ENCODE measurements around the gene CLDN7.

DNA sequence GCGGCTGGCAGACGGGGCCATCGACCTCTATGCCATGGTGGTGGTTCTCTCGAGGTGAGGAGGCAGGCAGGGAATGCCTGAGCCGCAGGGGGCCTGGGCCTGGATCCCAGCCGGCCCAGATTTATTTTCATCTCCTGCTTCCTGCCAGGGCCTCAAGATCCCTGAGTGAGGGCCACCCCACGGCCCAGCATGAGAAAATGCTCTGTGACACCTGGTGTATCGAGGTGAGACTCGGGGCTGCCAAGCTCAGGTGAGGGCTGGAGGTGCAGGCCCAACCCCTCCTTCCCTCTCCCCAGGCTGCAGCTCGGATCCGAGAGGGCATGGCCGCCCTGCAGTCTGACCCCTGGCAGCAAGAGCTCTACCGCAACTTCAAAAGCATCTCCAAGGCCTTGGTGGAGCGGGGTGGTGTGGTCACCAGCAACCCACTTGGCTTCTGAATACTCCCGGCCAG is 37.6 kb downstream of the CLDN7 start:
- TF ChIP-seq, protein P1, sequence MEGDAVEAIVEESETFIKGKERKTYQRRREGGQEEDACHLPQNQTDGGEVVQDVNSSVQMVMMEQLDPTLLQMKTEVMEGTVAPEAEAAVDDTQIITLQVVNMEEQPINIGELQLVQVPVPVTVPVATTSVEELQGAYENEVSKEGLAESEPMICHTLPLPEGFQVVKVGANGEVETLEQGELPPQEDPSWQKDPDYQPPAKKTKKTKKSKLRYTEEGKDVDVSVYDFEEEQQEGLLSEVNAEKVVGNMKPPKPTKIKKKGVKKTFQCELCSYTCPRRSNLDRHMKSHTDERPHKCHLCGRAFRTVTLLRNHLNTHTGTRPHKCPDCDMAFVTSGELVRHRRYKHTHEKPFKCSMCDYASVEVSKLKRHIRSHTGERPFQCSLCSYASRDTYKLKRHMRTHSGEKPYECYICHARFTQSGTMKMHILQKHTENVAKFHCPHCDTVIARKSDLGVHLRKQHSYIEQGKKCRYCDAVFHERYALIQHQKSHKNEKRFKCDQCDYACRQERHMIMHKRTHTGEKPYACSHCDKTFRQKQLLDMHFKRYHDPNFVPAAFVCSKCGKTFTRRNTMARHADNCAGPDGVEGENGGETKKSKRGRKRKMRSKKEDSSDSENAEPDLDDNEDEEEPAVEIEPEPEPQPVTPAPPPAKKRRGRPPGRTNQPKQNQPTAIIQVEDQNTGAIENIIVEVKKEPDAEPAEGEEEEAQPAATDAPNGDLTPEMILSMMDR (IDR thresholded peaks at IDR 0.05; ENCODE audit: low read length), result no peak
- no peak for TF ChIP-seq EZH2 (IDR thresholded peaks at IDR 0.05; ENCODE audit: borderline replicate concordance, low read length)
